Stomach (tissue), 4 donors: ENCODE data around the gene NCKAP1.

Experiments
- EP300 ChIP-seq: sonication (generic); formaldehyde crosslinking; IDR thresholded peaks from one replicate; pipeline ENCODE4 v1.6.1; 2017; ENCODE audit warnings: antibody characterized with exemption
- POLR2A ChIP-seq, 4 donors: fragments of 450-650 bp; IDR thresholded peaks; one replicate each; pipeline ENCODE4 v1.6.1; 2016; ENCODE audit warnings: antibody characterized with exemption in 4 of 4, control low read depth in 2 of 4, mild to moderate bottlenecking in 1 of 4, moderate library complexity in 1 of 4
- POLR2AphosphoS5 ChIP-seq, 3 donors: sonication (generic); formaldehyde crosslinking; IDR thresholded peaks; one replicate each; pipeline ENCODE4 v1.6.1; 2016; ENCODE audit warnings: antibody characterized with exemption in 3 of 3
- TF ChIP-seq, protein P1 (sequence below), 7 experiments: fragments of 450-650 bp in 4 of 7; fragments of 200-600 bp in 3 of 7; sonication (generic) in 3 of 7; IDR thresholded peaks; one replicate each; pipeline ENCODE4 v1.5.1; 2016 to 2019; ENCODE audit warnings: antibody characterized with exemption in 7 of 7, control low read depth in 2 of 7, mild to moderate bottlenecking in 1 of 7

- TF ChIP-seq, protein P1, sequence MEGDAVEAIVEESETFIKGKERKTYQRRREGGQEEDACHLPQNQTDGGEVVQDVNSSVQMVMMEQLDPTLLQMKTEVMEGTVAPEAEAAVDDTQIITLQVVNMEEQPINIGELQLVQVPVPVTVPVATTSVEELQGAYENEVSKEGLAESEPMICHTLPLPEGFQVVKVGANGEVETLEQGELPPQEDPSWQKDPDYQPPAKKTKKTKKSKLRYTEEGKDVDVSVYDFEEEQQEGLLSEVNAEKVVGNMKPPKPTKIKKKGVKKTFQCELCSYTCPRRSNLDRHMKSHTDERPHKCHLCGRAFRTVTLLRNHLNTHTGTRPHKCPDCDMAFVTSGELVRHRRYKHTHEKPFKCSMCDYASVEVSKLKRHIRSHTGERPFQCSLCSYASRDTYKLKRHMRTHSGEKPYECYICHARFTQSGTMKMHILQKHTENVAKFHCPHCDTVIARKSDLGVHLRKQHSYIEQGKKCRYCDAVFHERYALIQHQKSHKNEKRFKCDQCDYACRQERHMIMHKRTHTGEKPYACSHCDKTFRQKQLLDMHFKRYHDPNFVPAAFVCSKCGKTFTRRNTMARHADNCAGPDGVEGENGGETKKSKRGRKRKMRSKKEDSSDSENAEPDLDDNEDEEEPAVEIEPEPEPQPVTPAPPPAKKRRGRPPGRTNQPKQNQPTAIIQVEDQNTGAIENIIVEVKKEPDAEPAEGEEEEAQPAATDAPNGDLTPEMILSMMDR (IDR thresholded peaks at IDR 0.05) = no peak
- no peak for TF ChIP-seq EP300
- TF ChIP-seq POLR2A (IDR thresholded peaks at IDR 0.05) = no peak
- no peak for TF ChIP-seq POLR2AphosphoS5 (IDR thresholded peaks at IDR 0.05)
Measured at GRCh38 chr2:182895798-182896197, 142.5 kb downstream of the NCKAP1 start.
